HG03521 (cell line): ENCODE measurements around the gene SYT1.

ENCODE experiments used
- ATAC-seq: cut with Tn5 transposase; IDR thresholded peaks from one replicate; pipeline ENCODE4 v1.9.1; 2021; ENCODE audit warnings: mild to moderate bottlenecking, moderate library complexity; ENCODE audit not compliant: unreplicated experiment

SYT1 gene

GRCh38 chr12:79482921-79483320 lies 618.3 kb downstream of the SYT1 start:
- ATAC-seq: no peak

- no peak for ATAC-seq
Measured at GRCh38 chr12:79486154-79486553, 621.6 kb downstream of the SYT1 start.

- ATAC-seq: no peak
Measured at GRCh38 chr12:79487386-79488110, 623.0 kb downstream of the SYT1 start.
